Skeletal muscle satellite cell (primary cell): ENCODE results near the gene DHDH. TPM values are rescaled to one million over a fixed set of nuclear protein-coding genes. Genes with fewer than 3 reads are reported as not detected.
A peak's percentile ranks its signal among the peaks of the same experiment; 100 is the strongest.

ENCODE experiments used
- H3K27me3 ChIP-seq: 2 replicates; pipeline ENCODE4 v1.7.0; 2013; ENCODE audit warnings: low read length; ENCODE audit not compliant: control insufficient read depth, insufficient read depth
- H3K36me3 ChIP-seq: 2 replicates; pipeline ENCODE4 v1.7.0; 2013; ENCODE audit warnings: mild to moderate bottlenecking, control low read depth, low read length; ENCODE audit not compliant: insufficient read depth
- H3K4me1 ChIP-seq: 2 replicates; pipeline ENCODE4 v1.7.0; 2013; ENCODE audit warnings: low read length; ENCODE audit not compliant: control insufficient read depth, insufficient read depth
- H3K4me2 ChIP-seq: 2 replicates; pipeline ENCODE4 v1.7.0; 2013; ENCODE audit warnings: mild to moderate bottlenecking, low read length
- H3K4me3 ChIP-seq: 2 replicates; pipeline ENCODE4 v1.7.0; 2013; ENCODE audit warnings: low read length
- H3K9ac ChIP-seq: 2 replicates; pipeline ENCODE4 v1.7.0; 2013; ENCODE audit warnings: mild to moderate bottlenecking, low read depth, low read length, moderate library complexity
- H3K9me3 ChIP-seq: replicated peaks from 2 replicates; pipeline ENCODE4 v1.7.0; 2013; ENCODE audit warnings: mild to moderate bottlenecking, control low read depth, low read length
- small RNA-seq: library from RNA; depleted of rRNA; stranded (forward); fragments of <200 nt; gene quantifications from one replicate; pipeline ENCODE3, GENCODE V24; 2012

The DHDH gene

DNA sequence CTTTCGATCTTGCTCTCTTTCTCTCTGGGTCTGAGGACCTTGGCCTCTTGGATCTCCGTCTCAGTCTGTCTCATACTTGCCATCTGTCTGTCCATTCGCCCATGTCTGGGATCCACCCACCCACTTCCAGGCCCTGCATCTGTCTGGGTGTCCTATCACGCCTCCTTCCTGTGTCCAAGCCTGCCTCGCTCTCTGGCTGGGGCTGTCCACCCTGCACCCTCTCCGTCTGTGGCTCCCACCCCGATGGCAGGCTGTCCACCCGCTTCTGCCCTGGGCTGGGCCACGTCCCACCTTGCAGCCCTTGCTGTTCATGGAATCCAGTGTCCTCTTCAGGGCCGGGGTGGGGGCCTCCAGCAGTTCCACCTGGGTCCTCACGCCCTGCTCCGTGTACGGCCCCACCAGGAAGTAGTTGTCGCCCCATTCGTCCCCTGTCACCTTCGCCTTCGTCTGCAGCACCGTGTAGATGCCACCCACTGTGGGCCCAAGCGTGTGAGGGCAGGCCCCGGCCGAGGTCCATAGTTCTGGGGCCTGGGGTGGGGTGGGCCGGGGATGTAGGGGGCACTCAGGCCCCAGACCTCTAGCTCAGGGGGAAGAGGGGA is 57.6 kb downstream of the DHDH start:
- peak overlapping the region; percentile 98 for H3K4me3 ChIP-seq

DNA sequence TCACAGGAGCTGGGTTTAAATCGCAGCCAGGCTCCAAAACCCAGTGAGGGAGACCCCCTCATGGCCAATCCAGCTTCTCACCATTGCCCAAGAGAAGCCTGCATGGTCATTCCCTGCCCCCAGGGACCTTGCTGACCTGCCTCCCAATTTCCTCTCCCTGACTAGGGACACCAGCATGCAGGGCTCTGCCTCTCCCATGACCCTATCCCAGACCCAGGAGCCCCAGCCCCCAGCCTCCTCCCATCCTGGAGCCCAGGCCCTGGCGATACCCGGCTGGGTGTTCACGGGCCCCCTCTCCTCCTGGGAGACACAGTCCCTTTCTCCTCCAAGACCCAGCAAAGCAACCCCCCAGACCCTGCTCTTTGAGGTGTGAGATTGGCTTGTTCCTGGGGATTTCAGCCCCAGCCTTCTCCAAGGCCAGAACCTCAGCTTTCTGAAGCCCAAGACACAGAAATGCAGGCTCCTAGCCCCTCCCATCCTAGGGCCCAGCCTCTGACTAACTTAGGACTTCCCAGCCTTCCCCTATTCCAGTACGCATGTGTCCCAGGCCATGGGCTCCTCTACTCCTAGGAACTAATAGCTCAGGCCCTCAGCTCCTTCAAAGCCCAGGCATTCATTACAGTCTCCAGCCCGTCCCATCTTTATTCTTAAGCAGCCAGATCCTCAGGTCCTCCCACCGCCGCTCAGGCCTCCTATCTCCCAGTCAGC is 58.5 kb downstream of the DHDH start:
- Histone ChIP-seq H3K4me2 (peak overlapping the region; percentile 98), H3K36me3 (peaks cover 19% of the 10 kb centered on the region), H3K27me3 (no peaks in the 10 kb centered on the region), H3K9ac (peak overlapping the region; percentile 95), H3K9me3 (no peaks in the 10 kb centered on the region), H3K4me3 (peak overlapping the region; percentile 98), H3K4me1 (peaks cover 32% of the 10 kb centered on the region)

More for the DNA sequence above, 57.6 kb downstream of the DHDH start:
- H3K9me3 ChIP-seq = no peaks in the 10 kb centered on the region
- peak overlapping the region; percentile 95 for H3K9ac ChIP-seq
- peaks cover 32% of the 10 kb centered on the region for H3K4me1 ChIP-seq
- peak overlapping the region; percentile 98 for H3K4me2 ChIP-seq
- no peaks in the 10 kb centered on the region for H3K27me3 ChIP-seq
- H3K36me3 ChIP-seq = peaks cover 27% of the 10 kb centered on the region

DNA sequence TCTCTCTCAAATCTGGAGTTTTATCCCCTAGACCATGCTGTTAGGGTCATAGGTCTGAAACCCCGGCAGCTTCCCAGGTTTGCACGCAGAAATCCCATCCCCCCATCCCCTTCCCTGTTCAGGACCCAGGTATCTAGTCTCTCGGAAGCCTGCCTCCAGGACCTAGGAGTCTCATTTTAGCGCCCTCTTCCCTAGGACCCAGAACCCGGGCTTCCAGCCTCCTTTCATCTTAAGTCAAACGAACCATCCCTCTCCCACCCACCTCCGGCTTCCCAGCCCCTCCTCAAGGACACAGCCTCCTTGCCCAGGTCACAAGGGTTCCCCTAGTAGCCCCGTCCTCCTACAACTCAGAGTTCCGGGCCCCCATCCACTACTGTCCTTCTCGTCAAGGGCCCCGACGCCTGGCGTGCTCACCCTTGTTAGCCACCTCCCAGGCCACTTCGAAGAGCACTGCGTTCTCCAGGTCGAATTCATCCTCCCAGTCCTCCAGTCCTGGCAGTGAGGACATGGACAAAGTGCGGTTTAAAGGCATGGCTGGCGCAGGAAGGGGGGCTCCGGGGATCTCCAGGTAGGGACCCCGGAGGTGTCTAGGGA is 59.2 kb downstream of the DHDH start:
- peaks cover 14% of the 10 kb centered on the region for H3K36me3 ChIP-seq
- no peaks in the 10 kb centered on the region for H3K27me3 ChIP-seq
- peak overlapping the region; percentile 98 for H3K4me2 ChIP-seq
- H3K9me3 ChIP-seq = no peaks in the 10 kb centered on the region
- peak overlapping the region; percentile 98 for H3K4me3 ChIP-seq
- H3K9ac ChIP-seq = peak overlapping the region; percentile 95
- H3K4me1 ChIP-seq = peaks cover 33% of the 10 kb centered on the region

DNA sequence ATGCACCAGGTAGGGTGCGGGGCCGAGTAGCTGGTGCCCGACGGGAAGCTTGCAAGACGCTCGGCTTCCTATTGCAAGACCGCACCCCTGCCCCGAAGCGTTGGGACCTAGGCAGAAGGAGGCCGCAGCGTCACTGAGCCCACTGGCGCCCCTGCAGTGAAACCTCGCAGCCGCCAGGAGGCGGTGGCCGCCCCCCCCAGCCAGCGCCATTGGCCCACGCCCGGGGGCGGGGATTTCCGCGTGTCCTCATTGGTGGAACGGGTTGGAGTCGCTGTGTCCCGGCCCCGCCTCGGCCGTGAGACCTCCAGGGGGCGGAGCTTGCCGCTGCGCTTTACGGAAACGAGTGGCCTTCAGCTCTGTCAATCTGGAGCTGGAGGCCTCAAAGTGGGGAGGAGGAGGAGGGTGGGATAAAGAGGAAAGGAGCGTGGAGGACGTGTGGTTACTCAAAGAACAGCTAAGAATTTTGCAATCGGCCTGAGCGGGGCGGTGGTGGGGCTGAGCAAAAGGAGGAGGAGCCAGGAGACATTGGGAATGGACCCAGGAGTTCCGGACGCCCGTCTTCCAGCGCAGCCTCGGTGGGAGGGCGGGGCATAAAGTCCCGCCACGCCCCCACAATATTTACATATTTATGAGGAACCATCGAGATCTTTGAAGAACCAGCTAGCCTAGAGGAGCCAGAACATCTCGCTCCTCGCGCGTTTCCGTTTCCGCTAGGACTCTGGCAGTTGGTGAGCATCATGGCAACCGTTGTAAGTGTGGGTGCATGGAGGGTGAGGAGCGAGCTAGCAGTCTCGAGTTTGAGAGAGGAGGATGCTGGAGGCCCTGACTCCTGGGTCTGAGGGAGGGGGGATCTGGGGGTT is 59.9 kb downstream of the DHDH start, which contains the start of the genes GYS1 and RUVBL2:
TSS of gene GYS1 (minus strand) at position 135 of the 860 bp plus-strand sequence. CDS start 197 bp downstream, outside the sequence.
TSS of gene RUVBL2 (plus strand) at position 713 of the 860 bp plus-strand sequence. CDS start at position 738, 25 bp downstream.
- Histone ChIP-seq H3K4me1 (peaks cover 35% of the 10 kb centered on the region), H3K9ac (peak within 1 kb of the TSS; percentile 95), H3K9me3 (no peaks in the 10 kb centered on the region), H3K4me2 (peak within 1 kb of the TSS; percentile 98), H3K27me3 (no peaks in the 10 kb centered on the region), H3K36me3 (peaks cover 9% of the 10 kb centered on the region), H3K4me3 (peak within 1 kb of the TSS; percentile 98)

DNA sequence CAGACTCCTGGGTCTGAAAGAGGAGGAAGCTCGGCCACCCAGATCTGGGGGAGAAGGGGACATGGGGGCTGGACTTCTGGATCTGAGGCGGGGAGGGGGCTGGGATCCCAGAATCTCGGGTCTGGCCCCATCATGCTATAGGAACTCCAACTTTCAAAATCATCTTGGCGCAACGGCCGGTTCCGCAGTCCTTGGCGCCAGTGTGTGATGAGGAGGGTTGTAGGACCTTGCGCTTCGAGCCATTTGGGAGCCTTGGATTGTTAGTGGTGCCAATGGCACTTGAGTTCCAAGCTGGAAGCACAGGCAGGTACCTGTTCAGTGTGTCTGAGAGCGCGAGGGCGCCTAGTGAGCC is 60.5 kb downstream of the DHDH start:
- Histone ChIP-seq H3K9ac (peak overlapping the region; percentile 86), H3K4me2 (peak overlapping the region; percentile 88), H3K27me3 (no peaks in the 10 kb centered on the region), H3K4me3 (peak overlapping the region; percentile 82), H3K36me3 (peaks cover 3% of the 10 kb centered on the region), H3K9me3 (no peaks in the 10 kb centered on the region), H3K4me1 (peaks cover 35% of the 10 kb centered on the region)

Small RNA genes within 50 kb of the gene (small RNA-seq; reads per million reads assigned to genes)
- gene AC026803.1 = not detected
